ENCODE data around the gene GGNBP2.
A peak's percentile ranks its signal among the peaks of the same experiment; 100 is the strongest.

Gene GGNBP2

GRCh38 chr17:36566081-36566480 is 21.4 kb downstream of the GGNBP2 start:
- DNase-seq, result no peak

GRCh38 chr17:36575028-36575427 is 30.3 kb downstream of the GGNBP2 start:
- DNase-seq, result no peak

- no peak for DNase-seq
These were observed 32.1 kb downstream of the GGNBP2 start for GRCh38 chr17:36576793-36577192.

- DNase-seq, result no peak
These were observed 34.0 kb downstream of the GGNBP2 start for GRCh38 chr17:36578671-36579070.

GRCh38 chr17:36583787-36584186 is 39.1 kb downstream of the GGNBP2 start:
- no peak for DNase-seq

- no peak for DNase-seq
These were observed 41.4 kb downstream of the GGNBP2 start for GRCh38 chr17:36586138-36586537.

GRCh38 chr17:36590082-36590481 is 45.4 kb downstream of the GGNBP2 start:
- no peak for DNase-seq

- DNase-seq, result peak; percentile 67
These were observed 47.0 kb downstream of the GGNBP2 start, which contains the start of gene DHRS11 for GRCh38 chr17:36591434-36592315. Gene DHRS11 (plus strand): TSS chr17:36591879. CDS start chr17:36592010, 131 bp downstream.

GRCh38 chr17:36592316-36592715 is 47.6 kb downstream of the GGNBP2 start:
- no peak for DNase-seq

- DNase-seq, result no peak
These were observed 48.1 kb downstream of the GGNBP2 start for GRCh38 chr17:36592716-36593321.

GRCh38 chr17:36593656-36594316 is 49.1 kb downstream of the GGNBP2 start:
- no peak for DNase-seq

- no peak for DNase-seq
These were observed 50.1 kb downstream of the GGNBP2 start for GRCh38 chr17:36594626-36595401.

GRCh38 chr17:36597226-36597625 is 52.5 kb downstream of the GGNBP2 start:
- no peak for DNase-seq

- no peak for DNase-seq
These were observed 53.4 kb downstream of the GGNBP2 start for GRCh38 chr17:36597866-36598777.

- no peak for DNase-seq
These were observed 54.3 kb downstream of the GGNBP2 start for GRCh38 chr17:36598951-36599401.

GRCh38 chr17:36599546-36600250 is 55.0 kb downstream of the GGNBP2 start:
- DNase-seq, result no peak

GRCh38 chr17:36600465-36600864 is 55.7 kb downstream of the GGNBP2 start:
- DNase-seq, result no peak

- DNase-seq, result no peak
These were observed 56.2 kb downstream of the GGNBP2 start for GRCh38 chr17:36600936-36601302.

GRCh38 chr17:36601303-36602029 is 56.7 kb downstream of the GGNBP2 start, which contains the start of gene MRM1:
Gene MRM1 (plus strand): TSS chr17:36601583. CDS start chr17:36601811, 228 bp downstream.
- DNase-seq, result peak; percentile 91
